Neural progenitor cell (in vitro differentiated cells): ENCODE data around the gene ZNF385C. TPM values are rescaled to one million over a fixed set of nuclear protein-coding genes. Genes with fewer than 3 reads are reported as not detected.

Experiments used
- DNase-seq: peaks from one replicate; pipeline ENCODE4 v3.0.0-alpha.2; 2016; ENCODE audit warnings: low spot score
- H2AFZ ChIP-seq: fragments of 200-600 bp; sonication (generic); replicated peaks from 2 replicates; pipeline ENCODE4 v1.6.1; 2016; ENCODE audit warnings: antibody characterized with exemption
- H3F3A ChIP-seq: fragments of 200-600 bp; sonication (generic); 2 replicates; pipeline ENCODE4 v1.6.1; 2016; ENCODE audit warnings: antibody characterized with exemption, low read depth
- H3K27ac ChIP-seq: fragments of 200-600 bp; sonication (generic); 2 replicates; pipeline ENCODE4 v1.5.1; 2016; ENCODE audit warnings: mild to moderate bottlenecking
- H3K27me3 ChIP-seq: fragments of 200-600 bp; sonication (generic); 2 replicates; pipeline ENCODE4 v1.6.1; 2016; ENCODE audit warnings: mild to moderate bottlenecking, moderate library complexity
- H3K36me3 ChIP-seq: fragments of 200-600 bp; sonication (generic); 2 replicates; pipeline ENCODE4 v1.5.1; 2016
- H3K4me1 ChIP-seq: fragments of 200-600 bp; sonication (generic); 2 replicates; pipeline ENCODE4 v1.6.1; 2016; ENCODE audit warnings: mixed run types
- H3K4me2 ChIP-seq: fragments of 200-600 bp; sonication (generic); 2 replicates; pipeline ENCODE4 v1.6.1; 2016
- H3K4me3 ChIP-seq: fragments of 200-600 bp; sonication (generic); 2 replicates; pipeline ENCODE4 v1.5.1; 2016
- H3K79me2 ChIP-seq: fragments of 200-600 bp; sonication (generic); 2 replicates; pipeline ENCODE4 v1.6.1; 2016; ENCODE audit warnings: low read depth
- H3K9ac ChIP-seq: fragments of 200-600 bp; sonication (generic); 2 replicates; pipeline ENCODE4 v1.6.1; 2016
- H3K9me3 ChIP-seq: fragments of 200-600 bp; sonication (generic); 2 replicates; pipeline ENCODE4 v1.5.1; 2016; ENCODE audit warnings: low read depth
- H4K20me1 ChIP-seq: fragments of 200-600 bp; sonication (generic); 2 replicates; pipeline ENCODE4 v1.6.1; 2016; ENCODE audit warnings: low read depth
- H3K27ac Mint-ChIP-seq: 3 replicates; pipeline ENCODE4 v1.8.0; 2021; ENCODE audit warnings: mixed read lengths
- H3K27me3 Mint-ChIP-seq: 2 replicates; pipeline ENCODE4 v1.8.0; 2022; ENCODE audit warnings: low read depth, mild to moderate bottlenecking, inconsistent platforms, moderate library complexity, mixed read lengths; ENCODE audit not compliant: insufficient read depth
- H3K36me3 Mint-ChIP-seq: 3 replicates; pipeline ENCODE4 v1.8.0; 2021; ENCODE audit warnings: mixed read lengths
- H3K4me1 Mint-ChIP-seq: 3 replicates; pipeline ENCODE4 v1.8.0; 2021; ENCODE audit warnings: mixed read lengths
- H3K4me3 Mint-ChIP-seq: 3 replicates; pipeline ENCODE4 v1.8.0; 2021; ENCODE audit warnings: mild to moderate bottlenecking, moderate library complexity, mixed read lengths
- H3K9me3 Mint-ChIP-seq: 3 replicates; pipeline ENCODE4 v1.8.0; 2020; ENCODE audit warnings: mixed read lengths
- CTCF ChIP-seq: fragments of 200-600 bp; sonication (generic); IDR thresholded peaks from 2 replicates; pipeline ENCODE4 v1.5.1; 2017; ENCODE audit warnings: antibody characterized with exemption, mild to moderate bottlenecking
- EZH2 ChIP-seq: fragments of 200-600 bp; sonication (generic); IDR thresholded peaks from 2 replicates; pipeline ENCODE4 v1.6.1; 2017; ENCODE audit warnings: antibody characterized with exemption, mild to moderate bottlenecking, moderate library complexity
- EZH2phosphoT487 ChIP-seq: fragments of 200-600 bp; sonication (generic); IDR thresholded peaks from 2 replicates; pipeline ENCODE4 v1.6.1; 2017; ENCODE audit warnings: antibody characterized with exemption
- total RNA-seq: library from RNA; depleted of rRNA; stranded (reverse); fragments of >200 nt; gene quantifications from 2 replicates; pipeline ENCODE4 v1.2.3, GENCODE V29; 2015; ENCODE audit warnings: low replicate concordance

ZNF385C gene
- total RNA-seq, 1 donor from 2014 or later, result 5.0 TPM

- Histone ChIP-seq H3K36me3 (no peaks in the 10 kb centered on the region), H3K4me2 (no peak overlapping the region), H3K9me3 (no peaks in the 10 kb centered on the region), H3K27me3 (peaks cover 25% of the 10 kb centered on the region), H3K9ac (no peak overlapping the region), H4K20me1 (no peaks in the 10 kb centered on the region), H3K79me2 (no peaks in the 10 kb centered on the region), H3K27ac (no peak overlapping the region), H3K4me1 (peaks cover 30% of the 10 kb centered on the region), H2AFZ (no peak overlapping the region), H3F3A (peaks cover 31% of the 10 kb centered on the region), H3K4me3 (no peak overlapping the region)
- H3K27ac Mint-ChIP-seq, result peak overlapping the region; percentile 69
- no peaks in the 10 kb centered on the region for H3K9me3 Mint-ChIP-seq
- no peak for DNase-seq
- H3K27me3 Mint-ChIP-seq, result peaks cover 25% of the 10 kb centered on the region
- H3K36me3 Mint-ChIP-seq, result no peaks in the 10 kb centered on the region
- no peak for TF ChIP-seq EZH2
- no peak for TF ChIP-seq EZH2phosphoT487
- TF ChIP-seq CTCF, result no peak
- H3K4me3 Mint-ChIP-seq, result peak overlapping the region; percentile 75
- H3K4me1 Mint-ChIP-seq, result peaks cover 49% of the 10 kb centered on the region
Measured at GRCh38 chr17:42051645-42052044, 46.6 kb downstream of the ZNF385C start.

- H3K9me3 Mint-ChIP-seq, result no peaks in the 10 kb centered on the region
- H3K27me3 ChIP-seq, result peaks cover 25% of the 10 kb centered on the region
- peak overlapping the region; percentile 82 for H3K4me3 ChIP-seq
- H3K27ac Mint-ChIP-seq, result peak overlapping the region; percentile 36
- H3K4me3 Mint-ChIP-seq, result peak overlapping the region; percentile 91
- H3K4me1 ChIP-seq, result peaks cover 30% of the 10 kb centered on the region
- H2AFZ ChIP-seq, result no peak overlapping the region
- H3F3A ChIP-seq, result peaks cover 30% of the 10 kb centered on the region
- no peaks in the 10 kb centered on the region for H4K20me1 ChIP-seq
- H3K36me3 ChIP-seq, result no peaks in the 10 kb centered on the region
- H3K36me3 Mint-ChIP-seq, result no peaks in the 10 kb centered on the region
- no peak overlapping the region for H3K9ac ChIP-seq
- H3K4me1 Mint-ChIP-seq, result peaks cover 43% of the 10 kb centered on the region
- peaks cover 25% of the 10 kb centered on the region for H3K27me3 Mint-ChIP-seq
- no peak overlapping the region for H3K27ac ChIP-seq
- H3K79me2 ChIP-seq, result no peaks in the 10 kb centered on the region
- H3K4me2 ChIP-seq, result peak overlapping the region; percentile 97
- TF ChIP-seq CTCF (no peak), EZH2phosphoT487 (no peak), EZH2 (no peak)
- DNase-seq, result no peak
- H3K9me3 ChIP-seq, result no peaks in the 10 kb centered on the region
Measured at GRCh38 chr17:42051013-42051400, 47.3 kb downstream of the ZNF385C start.

- H3K9ac ChIP-seq, result peak within 1 kb of the TSS; percentile 39
- Mint-ChIP-seq H3K36me3 (no peaks in the 10 kb centered on the region), H3K9me3 (no peaks in the 10 kb centered on the region), H3K27ac (peak within 1 kb of the TSS; percentile 82), H3K27me3 (peaks cover 22% of the 10 kb centered on the region), H3K4me1 (peaks cover 38% of the 10 kb centered on the region), H3K4me3 (peak within 1 kb of the TSS; percentile 95)
- peaks cover 30% of the 10 kb centered on the region for H3F3A ChIP-seq
- H3K79me2 ChIP-seq, result no peaks in the 10 kb centered on the region
- H3K4me2 ChIP-seq, result peak within 1 kb of the TSS; percentile 97
- no peak within 1 kb of the TSS for H3K27ac ChIP-seq
- H3K36me3 ChIP-seq, result no peaks in the 10 kb centered on the region
- H3K27me3 ChIP-seq, result peaks cover 25% of the 10 kb centered on the region
- peak; percentile 88 for DNase-seq
- peaks cover 30% of the 10 kb centered on the region for H3K4me1 ChIP-seq
- peak within 1 kb of the TSS; percentile 82 for H3K4me3 ChIP-seq
- no peak for TF ChIP-seq EZH2
- TF ChIP-seq EZH2phosphoT487, result no peak
- TF ChIP-seq CTCF, result peak; percentile 48
- peak within 1 kb of the TSS; percentile 98 for H2AFZ ChIP-seq
- no peaks in the 10 kb centered on the region for H4K20me1 ChIP-seq
- H3K9me3 ChIP-seq, result no peaks in the 10 kb centered on the region
Measured at GRCh38 chr17:42050393-42051012, 47.8 kb downstream of the ZNF385C start, which contains the start of gene C17orf113. Gene C17orf113, minus strand, starts transcription at chr17:42050601. Its CDS starts 7,225 bp downstream, at chr17:42043376.
